Right ventricle myocardium inferior (tissue), 1 donor: Measurements from ENCODE around the gene CLSTN2. TPM values are rescaled to one million over a fixed set of nuclear protein-coding genes. Genes with fewer than 3 reads are reported as not detected.

ENCODE experiments used
- ATAC-seq: fragments of 200-7000 bp; cut with Tn5 transposase; one replicate; pipeline ENCODE4 v1.9.1; 2020; ENCODE audit warnings: mild to moderate bottlenecking, moderate library complexity
- DNase-seq: peaks from one replicate; pipeline ENCODE4 v3.0.0; 2021; ENCODE audit errors: missing footprints
- intact Hi-C: fragments of 100-400 bp; cut with DNase I; formaldehyde crosslinking; loops from one replicate; pipeline ENCODE4 v1.11.0; 2022
- total RNA-seq: library from RNA; stranded (reverse); fragmentation: NEBNext Ultra II Directional; extraction: Animal tissue kit (Norgen Biotek cat#: 25700); gene quantifications from one replicate; pipeline ENCODE4 v1.2.1, GENCODE V29; 2021
- donor health status: DM: no; HTN: yes; CAD: no; lungs with severe emphysema.

CLSTN2 gene
- total RNA-seq, 1 donor from 2014 or later = 8.4 TPM

DNA sequence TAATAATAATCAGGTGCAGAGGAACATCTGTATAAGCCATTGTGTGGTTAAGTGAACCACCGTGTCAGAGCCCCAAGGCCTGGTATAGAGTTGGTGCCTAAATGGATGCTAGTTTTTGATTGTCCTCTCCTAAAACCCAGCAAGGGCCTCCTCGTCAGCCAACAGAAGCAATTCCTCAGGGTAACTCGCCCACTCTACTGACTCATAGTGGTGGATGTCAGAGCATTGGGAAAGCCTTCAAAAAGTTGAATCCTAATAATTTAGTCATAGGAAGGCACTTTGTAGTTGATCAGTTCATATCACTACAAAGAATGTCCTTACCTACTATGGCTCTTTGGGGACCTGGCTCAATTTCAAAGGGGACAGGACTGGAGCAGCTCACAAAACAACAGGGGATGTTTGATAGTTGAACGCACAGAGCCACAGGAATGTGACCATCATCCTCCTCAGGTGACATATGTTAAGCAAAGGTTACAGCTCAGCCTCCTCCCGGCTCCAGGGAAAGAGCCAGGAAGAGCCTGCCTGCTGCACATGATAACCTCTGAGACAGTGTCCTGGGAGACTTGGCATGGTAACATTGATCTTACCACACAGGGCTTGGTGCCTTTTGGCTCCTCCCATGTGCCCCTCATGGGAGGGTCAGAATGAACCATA is 338.7 kb downstream of the CLSTN2 start:
- intact Hi-C loops = no loop called here
- ATAC-seq = no peak
- DNase-seq = no peak

DNA sequence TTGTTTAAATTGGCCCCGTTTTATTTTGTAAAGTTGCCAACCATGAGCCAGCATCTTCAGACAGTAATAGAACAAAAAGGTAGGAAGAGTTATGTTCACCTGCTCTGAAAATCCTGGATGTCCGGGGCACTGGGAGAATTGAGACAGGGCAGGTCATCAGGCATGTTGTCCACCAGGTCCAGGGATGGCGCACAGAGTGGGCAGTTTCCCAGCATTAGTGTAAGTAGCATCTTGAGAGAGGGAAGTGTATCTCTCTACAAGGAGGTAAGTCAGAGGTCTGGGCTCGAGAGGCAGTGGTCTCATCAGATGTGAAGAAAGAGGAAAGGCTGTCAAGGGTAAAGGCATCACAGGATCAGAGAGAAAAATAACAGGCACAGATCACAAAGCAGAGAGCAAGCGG is 339.4 kb downstream of the CLSTN2 start:
- DNase-seq (no peak), ATAC-seq (no peak)
- intact Hi-C loops = no loop called here

DNA sequence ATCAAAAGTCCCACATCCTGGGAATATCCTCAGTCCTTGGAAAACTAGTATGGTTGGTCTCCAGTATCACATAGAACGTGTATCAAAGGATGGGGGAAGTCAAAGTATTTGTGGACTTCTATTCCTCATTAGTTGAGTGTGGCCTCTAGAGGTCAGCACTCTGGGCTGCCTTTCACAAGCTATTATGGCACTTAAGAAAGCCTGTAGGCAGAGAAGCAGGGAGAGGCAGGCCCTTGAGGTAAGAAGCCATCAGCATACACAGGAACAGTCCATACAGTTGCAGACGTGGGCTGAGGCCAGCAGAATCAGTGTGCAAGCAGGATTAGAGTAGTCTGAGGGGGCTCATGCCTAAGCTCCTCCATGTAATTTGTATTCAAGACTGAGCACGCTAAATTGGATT is 341.7 kb downstream of the CLSTN2 start:
- no peak for ATAC-seq
- DNase-seq = no peak
- intact Hi-C loops = loop anchor here (5.0 kb wide), 1 partner anchor 221 kb away; no protein-coding TSS in a partner anchor

DNA sequence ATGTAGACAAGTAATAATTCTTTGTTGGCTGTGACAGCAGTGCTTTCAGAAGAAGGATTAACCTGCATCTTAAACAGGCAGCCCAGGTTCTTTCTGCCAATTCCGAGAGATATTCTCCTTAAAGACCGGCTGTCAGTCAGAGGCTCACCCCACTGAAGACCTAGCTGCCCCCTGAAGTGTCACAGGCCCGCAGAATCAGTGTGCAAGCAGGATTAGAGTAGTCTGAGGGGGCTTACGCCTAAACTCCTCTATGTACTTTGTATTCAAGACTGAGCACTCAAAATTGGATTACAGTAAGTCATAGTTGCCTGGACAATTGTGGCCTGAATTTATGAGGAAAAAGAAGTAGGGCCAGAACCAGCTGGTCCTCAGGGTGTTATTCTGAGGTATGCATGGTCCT is 342.9 kb downstream of the CLSTN2 start:
- DNase-seq (no peak), ATAC-seq (no peak)
- intact Hi-C loops = loop anchor here (5.0 kb wide), 1 partner anchor 219 kb away; no protein-coding TSS in a partner anchor

DNA sequence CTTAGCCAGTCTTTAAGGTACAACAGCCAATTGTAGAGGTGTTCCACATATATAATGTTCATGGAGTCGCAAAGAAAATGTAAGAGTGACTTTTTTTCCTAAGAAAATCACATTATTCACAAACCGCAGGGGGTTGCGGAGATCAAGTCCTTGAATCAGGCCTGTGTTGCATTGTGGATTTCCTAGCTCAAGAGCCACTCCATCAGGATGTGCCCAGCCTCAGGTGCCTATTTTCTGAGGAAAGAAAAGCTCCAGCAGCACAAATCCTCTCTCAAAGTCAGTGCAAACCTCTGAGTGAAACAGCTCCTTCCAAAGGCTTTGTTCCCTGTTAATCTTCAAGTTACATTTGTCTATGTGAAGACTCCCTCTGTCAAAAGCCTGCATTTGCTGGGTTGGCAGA is 349.4 kb downstream of the CLSTN2 start:
- no peak for DNase-seq
- ATAC-seq = no peak
- intact Hi-C loops = no loop called here

DNA sequence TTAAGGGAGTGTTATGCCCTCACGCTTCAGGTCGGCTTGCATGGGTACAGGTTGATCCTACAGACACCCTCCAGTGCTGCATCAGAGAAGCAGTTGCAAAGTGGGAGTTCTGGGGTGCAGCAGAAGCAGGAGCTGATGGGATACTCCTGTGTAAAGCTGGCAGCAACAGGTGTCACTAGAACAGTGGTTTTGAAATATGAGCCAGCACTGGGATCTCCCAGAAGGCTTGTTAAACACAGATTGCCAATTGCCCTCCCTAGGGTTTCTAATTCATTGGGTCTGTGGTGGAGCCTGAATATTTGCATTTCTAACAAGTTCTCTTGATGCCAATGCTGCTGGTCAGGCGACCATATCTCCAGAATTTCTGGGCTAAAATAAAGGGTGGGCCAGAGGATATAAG is 350.4 kb downstream of the CLSTN2 start:
- intact Hi-C loops = no loop called here
- no peak for DNase-seq
- no peak for ATAC-seq

DNA sequence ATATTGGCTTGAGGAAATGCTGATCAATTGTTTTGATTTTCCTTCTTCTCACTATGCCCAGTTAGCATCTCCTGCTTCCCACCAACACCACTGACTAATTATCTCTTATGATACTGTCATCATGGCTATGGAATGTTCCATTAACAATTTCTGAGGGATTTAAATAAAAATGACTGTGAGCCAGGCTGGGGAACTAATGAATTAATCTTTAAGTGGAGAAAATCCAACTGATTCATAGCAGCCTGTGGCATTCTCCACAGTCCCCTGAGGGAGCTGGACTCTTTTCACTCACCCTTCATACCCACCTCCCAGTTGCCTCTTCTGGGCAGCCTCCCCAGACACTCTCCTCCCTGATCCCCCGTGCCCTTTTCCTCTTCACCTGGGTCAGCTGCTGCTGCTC is 353.6 kb downstream of the CLSTN2 start:
- no peak for DNase-seq
- ATAC-seq = no peak
- intact Hi-C loops = no loop called here

DNA sequence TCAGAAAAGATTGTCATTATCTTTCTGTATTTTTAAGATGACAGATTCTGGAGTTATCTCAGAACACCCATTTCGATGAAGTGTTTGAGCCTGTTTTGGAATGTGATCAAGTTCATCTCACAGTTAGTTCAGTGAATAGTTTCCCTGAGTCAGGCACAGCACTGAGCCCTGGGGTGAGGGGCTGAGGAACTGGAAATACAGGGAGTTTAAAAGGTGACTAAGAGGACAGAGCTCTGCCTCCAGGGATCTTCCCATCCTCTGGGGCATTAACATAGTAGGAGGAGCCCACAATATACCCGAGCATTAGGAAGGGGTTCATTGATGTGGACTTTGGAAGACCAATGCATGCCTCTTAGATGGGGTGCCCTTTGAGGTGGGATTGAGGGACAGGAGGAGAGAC is 355.1 kb downstream of the CLSTN2 start:
- DNase-seq = no peak
- intact Hi-C loops = loop anchor here (10.0 kb wide), 1 partner anchor 445 kb away; no protein-coding TSS in a partner anchor
- no peak for ATAC-seq

DNA sequence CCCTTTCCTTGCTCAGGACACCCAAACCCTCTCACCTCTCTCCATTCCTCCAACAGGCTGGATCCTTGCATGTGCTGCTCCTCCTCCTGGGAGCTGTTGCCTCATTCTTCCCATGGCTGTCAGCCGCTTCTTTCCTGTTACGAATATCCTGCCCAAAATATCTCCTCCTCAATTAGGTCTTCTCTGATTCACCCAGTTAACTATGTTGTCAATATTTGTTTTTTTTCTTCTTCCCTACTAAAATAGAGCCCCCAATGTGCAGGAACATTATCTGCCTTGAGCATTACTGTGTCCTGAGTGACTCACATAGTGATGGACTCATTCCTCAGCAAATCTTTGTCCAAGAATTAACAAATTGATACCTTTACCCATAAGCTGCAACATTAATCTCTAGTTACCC is 357.2 kb downstream of the CLSTN2 start:
- no peak for ATAC-seq
- intact Hi-C loops = loop anchor here (10.0 kb wide), 1 partner anchor 443 kb away; no protein-coding TSS in a partner anchor
- DNase-seq = no peak

DNA sequence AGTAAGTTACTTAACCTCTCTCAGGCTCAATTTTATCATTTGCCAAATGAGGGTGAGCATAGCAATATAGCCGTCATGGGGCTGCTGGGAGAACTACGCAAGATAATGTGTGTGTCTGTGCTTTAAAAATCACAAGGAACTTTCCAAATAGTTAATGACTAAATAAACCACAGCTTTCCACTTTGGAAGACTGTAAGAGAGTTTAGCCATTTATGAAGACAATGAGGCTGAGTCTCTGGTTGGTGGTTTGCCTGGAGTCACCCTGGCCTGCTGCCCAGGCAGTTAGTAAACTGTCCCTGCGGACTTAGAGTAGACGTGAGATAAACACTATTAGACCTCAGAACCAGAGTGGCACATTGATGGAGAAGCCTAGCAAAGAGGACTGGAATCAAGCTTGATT is 357.7 kb downstream of the CLSTN2 start:
- ATAC-seq = peak; percentile 65

DNA sequence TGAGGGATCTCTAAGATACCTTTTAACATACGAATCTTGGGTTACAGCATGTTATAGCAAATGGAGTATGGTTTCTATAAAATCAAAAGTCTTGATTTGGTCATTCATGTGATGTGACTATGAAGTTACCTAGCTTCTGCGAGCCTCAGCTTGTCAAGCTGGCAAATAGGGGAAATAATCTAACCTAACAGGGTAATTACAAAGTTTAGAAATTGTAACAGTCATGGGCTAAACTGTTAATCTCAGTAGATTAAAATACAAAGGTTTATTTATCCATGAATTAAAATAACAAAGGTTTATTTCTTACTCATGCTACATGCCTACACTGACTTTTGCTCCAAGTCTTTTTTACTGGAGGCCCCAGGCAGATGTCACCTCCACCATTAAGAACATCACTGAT is 359.1 kb downstream of the CLSTN2 start:
- intact Hi-C loops = loop anchor here (10.0 kb wide), 1 partner anchor 441 kb away; no protein-coding TSS in a partner anchor
- no peak for ATAC-seq
- DNase-seq = no peak

More for the DNA sequence above, 357.7 kb downstream of the CLSTN2 start:
- intact Hi-C loops = loop anchor here (10.0 kb wide), 1 partner anchor 442 kb away; no protein-coding TSS in a partner anchor
- DNase-seq = peak; percentile 75

DNA sequence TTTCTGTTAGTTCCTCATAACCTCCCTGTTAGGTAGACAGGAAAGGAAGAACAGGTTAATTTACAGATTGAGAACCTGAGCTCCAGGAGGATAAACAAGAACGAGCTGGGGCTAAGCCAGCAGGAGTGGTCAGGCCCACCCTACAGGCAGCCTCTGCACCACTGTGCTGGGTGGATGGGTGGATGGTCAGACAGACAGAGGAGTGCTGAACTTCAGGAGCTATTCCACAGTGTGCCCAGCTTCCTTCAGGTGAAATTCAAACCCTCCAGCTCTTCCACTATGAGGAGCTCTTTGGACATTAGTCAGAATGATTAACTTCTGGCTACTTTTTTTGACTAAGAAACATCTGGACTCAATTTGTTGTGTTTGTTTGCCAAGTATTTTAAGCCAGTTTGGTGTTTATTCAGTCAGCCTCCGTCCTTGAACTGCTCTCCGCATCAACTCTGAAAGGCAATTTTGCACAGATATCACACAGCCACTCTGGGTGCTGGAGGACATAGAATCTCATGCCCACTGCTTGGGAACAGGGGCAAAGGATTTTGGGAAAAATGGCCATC is 361.9 kb downstream of the CLSTN2 start:
- ATAC-seq = peak; percentile 73
- no peak for DNase-seq
- intact Hi-C loops = loop anchor here (10.0 kb wide), 1 partner anchor 438 kb away; no protein-coding TSS in a partner anchor

DNA sequence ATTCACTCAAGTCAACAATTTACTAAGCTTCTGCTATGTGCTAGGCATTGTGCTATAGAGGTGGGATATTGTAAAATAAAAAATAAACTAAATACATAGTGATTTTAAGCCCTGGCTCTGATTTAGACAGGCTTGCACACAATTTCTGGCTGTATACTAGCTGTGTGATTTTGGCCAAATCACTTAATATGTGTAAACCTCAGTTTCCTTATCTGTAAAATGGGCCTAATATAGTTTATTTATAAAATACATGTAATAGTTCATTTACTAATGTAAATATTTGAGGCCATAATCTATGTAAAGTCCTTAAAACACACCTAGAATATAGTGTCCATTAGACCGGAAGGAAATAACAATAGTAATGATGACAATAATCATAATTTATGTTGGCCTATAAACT is 363.1 kb downstream of the CLSTN2 start:
- intact Hi-C loops = loop anchor here (10.0 kb wide), 1 partner anchor 437 kb away; no protein-coding TSS in a partner anchor
- DNase-seq (no peak), ATAC-seq (no peak)

DNA sequence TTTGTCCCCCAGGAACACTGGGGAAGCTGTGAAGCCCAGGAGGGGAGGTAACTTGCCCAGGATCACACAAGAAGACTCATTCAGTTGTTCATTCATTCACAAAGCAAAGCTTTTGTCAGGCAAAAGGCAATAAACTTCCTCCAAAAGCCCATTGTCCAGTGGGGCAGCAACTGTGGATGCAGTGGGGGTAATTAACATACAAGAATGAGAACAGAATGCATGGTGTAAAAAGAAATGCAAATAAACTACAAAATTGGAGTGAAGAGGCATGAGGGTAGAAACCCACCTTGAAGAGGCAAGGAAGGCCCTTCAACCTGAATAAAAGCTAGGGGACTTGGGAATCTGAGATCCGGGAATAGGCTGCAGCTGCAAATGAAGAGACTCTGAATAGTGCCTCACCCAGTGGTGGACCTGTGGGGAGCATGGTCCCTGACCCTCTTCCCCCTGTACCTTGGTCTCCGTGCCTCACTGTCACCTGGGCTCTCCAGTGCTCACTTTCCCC is 363.6 kb downstream of the CLSTN2 start:
- DNase-seq (no peak), ATAC-seq (no peak)
- intact Hi-C loops = loop anchor here (10.0 kb wide), 1 partner anchor 436 kb away; no protein-coding TSS in a partner anchor

DNA sequence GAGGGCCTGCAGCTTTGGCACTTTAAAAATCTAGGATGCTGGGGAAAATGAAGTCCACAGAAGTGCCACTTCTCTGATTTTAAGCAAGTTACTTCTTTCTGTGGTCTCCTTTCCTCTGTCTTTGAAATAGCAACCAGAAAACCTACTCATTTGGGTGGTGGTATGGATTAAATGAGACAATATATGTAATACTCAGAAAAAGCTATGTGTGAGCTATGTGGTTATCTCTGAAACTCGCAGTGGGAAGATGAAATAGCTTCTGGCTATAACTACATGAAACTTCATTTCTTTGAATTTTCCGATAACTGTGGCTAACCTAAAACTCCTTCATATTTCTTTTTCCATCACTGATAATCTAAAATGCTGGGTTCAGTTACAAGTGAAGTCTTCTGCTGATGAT is 368.9 kb downstream of the CLSTN2 start:
- intact Hi-C loops = no loop called here
- DNase-seq (no peak), ATAC-seq (no peak)

DNA sequence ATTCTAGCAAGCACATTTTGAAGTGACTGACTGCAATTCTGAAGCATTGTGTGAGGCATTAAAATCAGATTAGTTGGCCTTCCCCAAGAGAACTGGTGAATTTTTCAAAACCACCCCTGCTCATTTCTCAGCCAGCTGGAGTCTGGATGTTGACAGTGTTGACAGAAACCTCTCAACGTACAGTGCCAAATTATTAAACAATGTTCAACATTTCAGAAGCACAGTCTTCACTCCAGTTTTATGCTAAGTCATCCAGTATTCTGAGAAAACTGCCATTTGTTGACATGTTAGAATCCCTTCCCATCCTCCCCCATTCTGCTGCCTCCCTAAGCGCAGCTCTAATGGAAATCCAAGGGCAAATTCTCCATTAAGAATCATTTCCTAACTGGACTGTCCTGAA is 373.6 kb downstream of the CLSTN2 start:
- ATAC-seq (peak; percentile 70), DNase-seq (no peak)
- intact Hi-C loops = no loop called here

DNA sequence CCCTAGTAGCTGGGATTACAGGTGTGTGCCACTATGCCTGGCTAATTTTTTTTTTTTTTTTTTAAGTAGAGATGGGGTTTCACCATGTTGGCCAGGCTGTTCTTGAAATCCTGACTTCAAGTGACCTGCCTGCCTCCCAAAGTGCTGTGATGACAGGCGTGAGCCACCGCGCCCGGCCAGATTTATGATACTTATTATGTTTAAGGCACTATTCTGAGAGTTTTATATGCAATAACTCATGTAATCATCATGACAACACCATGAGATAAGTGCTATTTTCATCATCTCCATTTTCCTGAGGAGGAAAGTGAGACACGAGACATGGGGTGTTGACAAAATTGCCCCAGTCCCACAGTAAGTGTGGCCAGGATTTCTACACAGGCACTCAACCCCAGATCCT is 376.4 kb downstream of the CLSTN2 start:
- intact Hi-C loops = no loop called here
- DNase-seq = no peak
- no peak for ATAC-seq

DNA sequence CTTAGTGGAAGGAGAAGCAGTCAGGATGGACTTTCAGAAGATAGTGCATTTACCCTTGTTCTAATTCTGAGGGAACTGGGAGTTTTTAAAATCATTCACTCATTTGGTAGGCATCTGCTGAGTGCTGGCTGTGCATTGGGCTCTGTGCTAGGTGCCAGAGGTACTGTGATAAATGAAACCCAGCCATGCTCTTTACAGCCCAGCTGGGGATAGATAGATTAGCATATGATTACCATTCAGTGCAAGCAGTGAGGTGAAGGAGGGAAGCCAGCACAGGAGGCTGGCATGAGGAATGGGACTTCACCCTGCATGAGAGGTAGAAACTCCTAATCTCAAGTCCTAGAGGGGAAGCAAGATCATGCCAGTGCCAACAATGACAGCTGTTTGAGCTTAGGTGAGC is 381.0 kb downstream of the CLSTN2 start:
- no peak for DNase-seq
- intact Hi-C loops = no loop called here
- ATAC-seq = no peak

DNA sequence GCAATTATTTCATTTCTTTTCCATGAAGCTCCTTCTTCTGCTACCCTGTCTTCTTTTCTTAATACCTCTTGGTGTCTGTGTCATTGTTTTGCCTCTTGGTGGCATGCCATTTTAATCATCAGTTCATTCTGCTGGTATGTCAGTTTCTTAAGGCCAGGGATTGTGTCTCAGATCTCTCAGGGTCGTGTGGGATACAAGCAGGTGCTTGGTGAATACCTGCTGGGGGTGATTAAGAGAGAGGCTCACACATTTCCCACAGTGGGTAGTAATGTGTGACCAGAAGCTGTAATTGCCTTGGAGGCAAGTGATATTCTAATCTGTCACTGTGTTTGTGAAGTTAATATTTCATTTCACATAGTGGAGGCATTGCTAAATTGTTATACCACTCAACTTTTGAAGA is 381.5 kb downstream of the CLSTN2 start:
- DNase-seq = no peak
- no peak for ATAC-seq
- intact Hi-C loops = no loop called here

DNA sequence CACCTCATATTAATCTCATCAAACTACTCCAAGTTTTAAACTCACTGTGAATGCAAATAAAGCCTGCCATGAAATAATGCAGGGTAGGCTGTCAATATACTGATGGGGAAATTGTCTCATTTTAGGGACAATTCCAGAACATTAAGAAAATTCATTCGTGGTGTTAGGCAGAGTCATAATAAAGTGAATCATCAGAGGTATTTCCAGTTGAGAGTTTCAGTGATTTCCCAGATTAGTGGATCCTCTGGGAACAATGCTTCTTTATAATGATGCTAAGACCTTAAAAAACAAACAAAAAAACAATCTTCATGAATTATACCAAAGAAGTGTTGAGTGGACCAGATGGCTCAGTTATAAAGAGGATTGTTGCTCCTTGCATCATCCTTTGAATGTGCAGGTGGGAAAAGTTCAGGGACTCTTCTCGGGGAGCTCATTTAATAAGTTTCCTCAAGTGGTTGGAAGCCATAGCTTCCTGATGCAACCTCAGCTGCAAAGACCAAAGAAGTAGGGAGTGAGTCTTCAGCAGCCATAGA is 381.9 kb downstream of the CLSTN2 start:
- ATAC-seq (no peak), DNase-seq (no peak)
- intact Hi-C loops = no loop called here
